ENCODE measurements around the gene SLC12A5. TPM values are rescaled to one million over a fixed set of nuclear protein-coding genes. Genes with fewer than 3 reads are reported as not detected.

SLC12A5 gene
- total and polyA plus RNA-seq, 9 of the 15 experiments (the other 6 are each of a cell fraction or from before 2014, with no cell fraction given), result 0.36 to 7.5 (median 2.1) TPM

DNA sequence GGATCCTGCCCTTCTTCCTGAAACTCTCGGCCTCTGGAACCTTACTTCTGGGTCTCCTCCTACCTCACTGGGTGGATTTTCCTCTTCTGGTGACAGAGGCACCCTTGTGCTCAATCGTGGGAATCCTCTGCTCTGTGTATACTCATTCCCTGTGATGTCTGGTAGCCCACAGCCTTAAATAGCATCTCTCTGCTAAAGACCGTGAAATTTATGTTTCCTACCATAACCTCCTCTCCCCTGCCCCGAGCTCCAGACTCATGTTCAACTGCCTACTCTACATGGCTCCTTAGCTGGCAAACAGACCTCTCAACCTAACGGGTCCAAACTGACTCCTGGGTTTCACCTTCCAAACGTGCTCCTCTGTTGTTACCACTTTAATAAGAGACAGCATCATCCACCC, 10.4 kb upstream of the SLC12A5 start:
- intact Hi-C loops (cut with micrococcal nuclease), result no loop called here
- POLR2A ChIA-PET, result interaction anchor here (0.5 to 0.6 kb wide), 2 partner anchors 54 to 239 kb away, joined by 3 to 4 read pairs; no protein-coding TSS in a partner anchor
- Histone ChIP-seq H3K9ac (ENCODE audit: insufficient read depth in 1 of 2, low read depth in 2 of 2, low read length in 2 of 2) (no peak overlapping the region), H3K36me3 (ENCODE audit: control insufficient read depth, insufficient read depth, low read length) (no peaks in the 10 kb centered on the region), H3K4me1 (replicated peaks in 1 of 2; ENCODE audit: control insufficient read depth in 2 of 2, insufficient read depth in 2 of 2, low read length in 2 of 2) (peaks cover 14 to 32% of the 10 kb centered on the region in 2 experiments), H3K9me1 (ENCODE audit: control insufficient read depth, insufficient read depth, low read length) (no peaks in the 10 kb centered on the region), H3K4me3 (no peak overlapping the region), H3K9me3 (replicated peaks; ENCODE audit: control insufficient read depth, insufficient read depth, low read depth, low read length) (no peaks in the 10 kb centered on the region), H3K79me2 (ENCODE audit: control insufficient read depth, insufficient read depth, low read length) (no peaks in the 10 kb centered on the region), H3K4me2 (ENCODE audit: insufficient read depth, low read length) (no peak overlapping the region), H3K27me3 (ENCODE audit: control insufficient read depth in 2 of 2, insufficient read depth in 2 of 2, low read length in 2 of 2) (0 out of 5 replicates have a peak, but pooled peaks cover 0 to 2% of the 10 kb centered on the region in 2 experiments), H3K27ac (ENCODE audit: extremely low read depth, low read depth, low read length) (no peak overlapping the region), H2AFZ (ENCODE audit: low read depth, low read length) (0 out of 2 replicates have a peak overlapping the region, but pooled peaks have one; percentile 14), H4K20me1 (replicated peaks; ENCODE audit: control insufficient read depth, insufficient read depth, low read length) (no peaks in the 10 kb centered on the region)
- 16% methylated on average over 6 of the region's 6 CpGs for WGBS (ENCODE audit: insufficient coverage, low coverage, missing lambda C conversion rate)
- TF ChIP-seq MTA2 (IDR thresholded peaks at IDR 0.05; ENCODE audit: low read depth) (no peak), KAT2B (IDR thresholded peaks at IDR 0.05; ENCODE audit: low read depth, low read length) (no peak), HDAC6 (IDR thresholded peaks at IDR 0.05; ENCODE audit: low read depth, low read length) (no peak), ZNF699 (CRISPR knock-in tag; IDR thresholded peaks at IDR 0.05; ENCODE audit: insufficient replicate concordance) (no peak)
- in situ Hi-C loops (cut with MboI), result no loop called here
- DNase-seq (ENCODE audit: extremely low read depth in 1 of 4, low spot score in 3 of 4) (no peak), FAIRE-seq (no peak), ATAC-seq (no peak)
- CTCF ChIA-PET (ENCODE audit: low intra/inter-chr PET ratio), result interaction anchor here (0.6 kb wide), 1 partner anchor 156 kb away, joined by 3 read pairs; no protein-coding TSS in a partner anchor
- BruUV-seq (replicated peaks), result no TSS peak

- Histone ChIP-seq H2AFZ (ENCODE audit: low read depth, low read length) (no peak overlapping the region), H3K9me3 (replicated peaks; ENCODE audit: control insufficient read depth, insufficient read depth, low read depth, low read length) (no peaks in the 10 kb centered on the region), H3K27me3 (ENCODE audit: control insufficient read depth in 2 of 2, insufficient read depth in 2 of 2, low read length in 2 of 2) (0 out of 5 replicates have a peak, but pooled peaks cover 0 to 7% of the 10 kb centered on the region in 2 experiments), H3K36me3 (ENCODE audit: control insufficient read depth, insufficient read depth, low read length) (no peaks in the 10 kb centered on the region), H3K9me1 (ENCODE audit: control insufficient read depth, insufficient read depth, low read length) (no peaks in the 10 kb centered on the region), H3K9ac (ENCODE audit: insufficient read depth in 1 of 2, low read depth in 2 of 2, low read length in 2 of 2) (no peak overlapping the region), H3K4me1 (replicated peaks in 1 of 2; ENCODE audit: control insufficient read depth in 2 of 2, insufficient read depth in 2 of 2, low read length in 2 of 2) (peaks cover 14 to 23% of the 10 kb centered on the region in 2 experiments), H3K27ac (ENCODE audit: extremely low read depth, low read depth, low read length) (no peak overlapping the region), H4K20me1 (replicated peaks; ENCODE audit: control insufficient read depth, insufficient read depth, low read length) (no peaks in the 10 kb centered on the region), H3K79me2 (ENCODE audit: control insufficient read depth, insufficient read depth, low read length) (no peaks in the 10 kb centered on the region), H3K4me2 (ENCODE audit: insufficient read depth, low read length) (peak overlapping the region; percentile 84; the same call in 1 of the 2 replicates), H3K4me3 (no peak overlapping the region)
- POLR2A ChIA-PET, result interaction anchor here (0.6 kb wide), 1 partner anchor 963 kb away, joined by 3 read pairs; no protein-coding TSS in a partner anchor
- intact Hi-C loops (cut with micrococcal nuclease), result loop anchor here (5.0 kb wide), 2 partner anchors 112 to 152 kb away; no protein-coding TSS in a partner anchor
- no peak for DNase-seq (ENCODE audit: extremely low read depth in 1 of 4, low spot score in 3 of 4)
- peak; percentile 6 for FAIRE-seq
- TSS peak; percentile 66 for BruUV-seq (replicated peaks)
- CTCF ChIA-PET (ENCODE audit: low intra/inter-chr PET ratio), result interaction anchor here (1.0 kb wide), 1 partner anchor 153 kb away, joined by 3 read pairs; no protein-coding TSS in a partner anchor
- WGBS (ENCODE audit: insufficient coverage, low coverage, missing lambda C conversion rate), result 64% methylated on average over 4 of the region's 4 CpGs
- ATAC-seq, result no peak
- in situ Hi-C loops (cut with MboI), result no loop called here
- TF ChIP-seq DNMT1 (IDR thresholded peaks at IDR 0.05), result no peak
- no peak for TF ChIP-seq HCFC1 (IDR thresholded peaks at IDR 0.05; ENCODE audit: low read depth, low read length)
- no peak for TF ChIP-seq MED1 (CRISPR knock-in tag; IDR thresholded peaks at IDR 0.05; ENCODE audit: borderline replicate concordance)
- 0 out of 2 replicates have a peak, but pooled peaks have one; percentile 20 for TF ChIP-seq TOE1 (IDR thresholded peaks at IDR 0.05; ENCODE audit: borderline replicate concordance)
- no peak for TF ChIP-seq TOE1 (CRISPR knock-in tag; IDR thresholded peaks at IDR 0.05; ENCODE audit: borderline replicate concordance, low read depth)
- TF ChIP-seq KLF16 (IDR thresholded peaks at IDR 0.05), result no peak
- TF ChIP-seq MEF2A (IDR thresholded peaks at IDR 0.05; ENCODE audit: control insufficient read depth, low read depth, low read length), result no peak
- TF ChIP-seq ZNF668 (CRISPR knock-in tag; IDR thresholded peaks at IDR 0.05), result no peak
- no peak for TF ChIP-seq CCAR2 (IDR thresholded peaks at IDR 0.05; ENCODE audit: low read depth, low read length)
- TF ChIP-seq GABPB1 (CRISPR knock-in tag; IDR thresholded peaks at IDR 0.05), result no peak
- no peak for TF ChIP-seq CTBP1 (IDR thresholded peaks at IDR 0.05; ENCODE audit: borderline replicate concordance)
Observed at GRCh38 chr20:46020555-46020954, 8.5 kb upstream of the SLC12A5 start.

All from K562 (cell line).